GM19372 (cell line): Measurements from ENCODE around the gene TRABD2A.
"Not testable (repeated sequence)": the region's sequence is repeated elsewhere in the genome, so short reads cannot be mapped to it uniquely, and the experiment has no call there.

Experiments used
- ATAC-seq: cut with Tn5 transposase; IDR thresholded peaks from one replicate; pipeline ENCODE4 v1.9.1; 2021; ENCODE audit warnings: mild to moderate bottlenecking, low read depth, moderate library complexity; ENCODE audit not compliant: unreplicated experiment

Gene TRABD2A, protein sequence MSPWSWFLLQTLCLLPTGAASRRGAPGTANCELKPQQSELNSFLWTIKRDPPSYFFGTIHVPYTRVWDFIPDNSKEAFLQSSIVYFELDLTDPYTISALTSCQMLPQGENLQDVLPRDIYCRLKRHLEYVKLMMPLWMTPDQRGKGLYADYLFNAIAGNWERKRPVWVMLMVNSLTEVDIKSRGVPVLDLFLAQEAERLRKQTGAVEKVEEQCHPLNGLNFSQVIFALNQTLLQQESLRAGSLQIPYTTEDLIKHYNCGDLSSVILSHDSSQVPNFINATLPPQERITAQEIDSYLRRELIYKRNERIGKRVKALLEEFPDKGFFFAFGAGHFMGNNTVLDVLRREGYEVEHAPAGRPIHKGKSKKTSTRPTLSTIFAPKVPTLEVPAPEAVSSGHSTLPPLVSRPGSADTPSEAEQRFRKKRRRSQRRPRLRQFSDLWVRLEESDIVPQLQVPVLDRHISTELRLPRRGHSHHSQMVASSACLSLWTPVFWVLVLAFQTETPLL

DNA sequence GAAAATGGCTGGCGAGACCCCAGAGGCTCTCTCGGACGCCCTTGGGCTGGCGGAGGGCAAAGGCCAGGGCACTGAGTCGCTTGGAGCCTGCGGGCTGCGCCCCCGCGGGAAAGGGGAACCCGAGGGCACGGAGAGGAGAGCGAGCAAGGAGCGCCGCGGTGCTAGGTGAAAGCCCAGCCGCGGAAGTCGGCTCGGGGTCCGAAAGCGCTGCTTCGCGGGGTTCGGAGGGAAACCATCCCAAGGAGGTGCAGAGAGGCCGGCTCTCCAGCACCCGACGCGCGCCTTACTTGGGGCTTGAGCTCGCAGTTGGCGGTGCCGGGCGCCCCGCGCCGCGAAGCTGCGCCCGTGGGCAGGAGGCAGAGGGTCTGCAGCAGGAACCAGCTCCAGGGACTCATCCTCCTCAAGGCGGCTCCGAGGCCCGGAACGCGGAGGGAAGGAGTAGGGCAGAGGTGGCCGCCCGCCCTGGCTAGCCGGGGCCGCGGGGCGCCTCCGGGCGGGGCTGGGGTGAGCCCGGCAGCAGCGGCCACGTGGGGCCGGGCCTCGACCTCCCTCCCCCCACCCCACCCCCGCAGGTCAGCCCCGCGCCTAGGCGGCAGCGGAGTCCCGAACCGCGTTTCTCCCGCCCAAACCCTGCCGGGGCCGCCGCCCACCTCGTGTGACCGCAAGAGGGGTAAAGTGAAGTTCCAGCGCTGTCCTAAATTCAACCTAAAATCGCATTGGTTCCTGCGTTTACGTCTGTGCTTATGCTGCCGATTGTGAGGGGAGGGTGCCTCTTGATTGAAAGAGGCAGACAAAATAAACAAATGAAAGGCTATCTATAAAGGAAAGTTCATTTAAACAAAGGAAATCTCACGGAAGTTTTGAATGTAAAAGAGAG lies at the start of gene TRABD2A:
TSS of gene TRABD2A (minus strand) at position 440 of the 877 bp plus-strand sequence. CDS start at position 395, 45 bp downstream.
- ATAC-seq: no peak

- no peak for ATAC-seq
Measured at GRCh38 chr2:84927275-84927627, 46.4 kb upstream of the TRABD2A start.

- ATAC-seq: peak; percentile 67
Measured at GRCh38 chr2:84925724-84926376, 45.0 kb upstream of the TRABD2A start.

DNA sequence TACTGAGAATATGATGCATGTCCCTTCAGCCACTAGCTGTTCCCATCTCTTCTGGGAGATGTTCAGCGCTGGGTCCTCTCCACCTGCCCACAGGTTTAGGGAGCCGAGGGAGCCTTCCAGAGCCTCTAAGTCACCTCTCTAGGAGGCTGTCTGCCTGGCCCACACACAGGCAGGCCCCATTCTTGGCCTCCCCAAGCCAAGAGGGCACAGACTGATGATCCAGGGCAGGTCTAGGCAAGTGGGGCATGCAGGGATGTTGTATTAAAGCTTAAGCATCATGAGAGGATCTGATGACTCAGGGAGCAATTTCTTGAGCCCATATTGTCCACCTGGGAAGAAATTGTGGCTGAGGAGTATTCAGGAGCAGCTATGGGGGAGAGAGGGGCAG lies 44.4 kb upstream of the TRABD2A start:
- peak; percentile 4 for ATAC-seq

DNA sequence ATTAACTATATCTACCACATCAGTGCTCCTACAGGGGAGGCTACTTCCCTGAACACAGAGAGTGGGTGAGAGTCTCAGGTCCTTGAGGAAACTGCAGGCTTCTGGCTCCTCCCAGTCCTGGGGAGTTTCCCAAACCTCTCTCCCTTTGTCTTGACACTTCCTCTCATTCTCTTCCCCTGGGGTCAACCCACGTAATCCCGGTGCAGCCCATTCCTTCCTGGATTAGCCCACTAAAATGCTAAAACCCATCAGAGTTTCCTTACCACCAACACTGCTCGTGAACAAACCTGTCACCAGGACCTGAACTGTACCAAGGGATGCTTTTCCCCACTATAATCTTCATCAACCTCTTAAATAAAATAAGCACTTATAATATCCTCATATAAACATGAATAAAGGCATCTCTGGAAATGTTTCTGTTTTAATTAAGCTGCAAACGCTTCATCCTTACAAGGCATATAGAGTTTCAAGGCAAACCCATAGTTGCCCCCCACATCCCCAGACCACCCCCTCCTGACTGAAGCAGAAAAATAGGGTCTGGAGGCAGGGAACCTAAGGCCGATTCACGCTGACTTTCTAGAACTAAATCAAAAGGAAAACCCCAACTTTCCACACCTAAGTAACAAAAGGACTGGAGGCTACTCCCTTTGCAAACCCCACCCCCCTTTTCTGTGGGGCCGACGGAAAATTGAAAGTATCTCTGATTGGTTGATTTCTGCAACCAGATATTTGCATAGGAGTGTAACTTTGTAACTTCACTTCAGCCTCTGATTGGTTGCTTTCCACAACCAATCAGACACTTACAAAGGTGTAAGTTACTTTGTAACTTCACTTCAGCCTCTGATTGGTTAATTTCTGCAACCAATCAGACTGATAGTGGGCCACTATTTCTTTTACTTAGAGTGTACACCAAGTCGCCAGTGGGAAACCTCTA lies 43.6 kb upstream of the TRABD2A start:
- ATAC-seq: peak; percentile 33

DNA sequence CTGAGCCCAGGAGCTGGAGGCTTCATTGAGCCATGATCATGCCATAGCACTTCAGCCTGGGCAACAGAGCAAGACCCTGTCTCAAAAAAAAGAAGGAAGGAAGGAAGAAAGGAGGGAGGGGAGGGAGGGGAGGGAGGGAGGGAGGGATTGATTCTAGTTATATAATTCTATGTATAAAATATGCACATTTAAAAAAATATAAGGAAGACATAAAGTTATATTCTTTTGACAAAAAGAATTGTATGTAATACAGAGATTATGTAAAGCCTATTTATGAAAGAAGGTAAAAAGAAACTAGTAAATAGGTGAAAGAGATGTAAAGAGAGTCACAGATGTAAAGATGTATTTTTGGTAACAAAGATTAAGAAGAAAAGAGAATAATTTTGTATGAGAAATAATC lies 42.1 kb upstream of the TRABD2A start:
- ATAC-seq: no peak

GRCh38 chr2:84919885-84920580 lies 39.1 kb upstream of the TRABD2A start:
- ATAC-seq: peak; percentile 31

DNA sequence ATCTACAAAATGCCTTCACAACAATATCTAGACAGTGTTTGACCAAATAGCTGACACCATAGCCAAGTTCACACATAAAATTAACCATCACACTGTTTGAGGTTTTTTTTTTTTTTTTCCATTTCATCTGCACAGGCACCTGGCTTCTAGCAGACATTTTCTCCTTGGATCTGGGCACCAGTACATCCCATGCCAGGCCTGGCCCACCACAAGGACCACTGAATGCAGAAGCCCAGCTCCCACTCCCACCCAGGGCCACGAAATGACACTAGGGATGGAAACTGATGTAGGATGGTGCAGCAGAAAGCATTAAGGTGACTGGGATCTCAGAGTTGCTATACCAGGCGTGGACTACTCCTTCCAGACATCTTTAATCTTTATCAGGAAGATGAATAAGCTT lies 37.5 kb upstream of the TRABD2A start:
- ATAC-seq: no peak

GRCh38 chr2:84917821-84918220 lies 36.9 kb upstream of the TRABD2A start:
- ATAC-seq: not testable (repeated sequence)

- ATAC-seq: not testable (repeated sequence)
Measured at GRCh38 chr2:84915675-84916074, 34.8 kb upstream of the TRABD2A start.

DNA sequence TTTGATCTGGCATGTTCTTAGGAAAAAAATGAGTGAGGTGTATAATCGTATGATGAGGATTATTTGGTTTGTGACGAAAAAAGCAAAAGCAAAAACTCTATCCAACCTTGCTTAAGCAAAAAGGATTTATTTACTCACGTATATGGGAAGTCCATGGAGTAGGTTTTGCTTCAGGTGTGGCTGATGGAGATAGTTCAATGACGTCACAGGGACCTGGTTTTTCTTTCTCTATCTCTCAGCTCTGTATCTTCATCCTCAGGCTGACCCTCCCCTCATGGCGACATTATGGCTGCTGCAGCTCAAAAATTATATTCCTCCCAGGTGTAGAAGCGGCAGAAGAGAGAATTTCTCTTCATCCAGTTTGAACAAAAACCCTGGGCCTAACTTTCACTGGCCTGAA lies 33.5 kb upstream of the TRABD2A start:
- no peak for ATAC-seq

DNA sequence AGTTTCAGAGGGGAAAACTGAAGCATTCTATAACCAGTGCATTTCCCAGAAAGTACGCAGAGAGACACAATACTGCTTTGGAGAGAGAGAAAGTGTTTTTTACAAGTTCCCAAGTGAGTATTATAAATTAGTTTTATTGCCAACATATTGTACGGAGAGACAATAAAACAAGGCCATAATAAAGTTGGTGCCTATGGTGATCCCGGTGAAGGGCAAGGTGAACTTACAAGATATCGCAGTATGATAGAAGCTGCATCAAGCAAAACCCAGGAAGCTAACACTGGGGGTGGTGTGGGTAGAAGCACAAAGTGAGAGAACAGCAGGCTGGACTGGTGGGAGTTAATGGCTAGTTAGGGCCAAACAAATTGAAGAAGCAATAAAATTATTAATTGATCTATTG lies 32.1 kb upstream of the TRABD2A start:
- ATAC-seq: no peak

DNA sequence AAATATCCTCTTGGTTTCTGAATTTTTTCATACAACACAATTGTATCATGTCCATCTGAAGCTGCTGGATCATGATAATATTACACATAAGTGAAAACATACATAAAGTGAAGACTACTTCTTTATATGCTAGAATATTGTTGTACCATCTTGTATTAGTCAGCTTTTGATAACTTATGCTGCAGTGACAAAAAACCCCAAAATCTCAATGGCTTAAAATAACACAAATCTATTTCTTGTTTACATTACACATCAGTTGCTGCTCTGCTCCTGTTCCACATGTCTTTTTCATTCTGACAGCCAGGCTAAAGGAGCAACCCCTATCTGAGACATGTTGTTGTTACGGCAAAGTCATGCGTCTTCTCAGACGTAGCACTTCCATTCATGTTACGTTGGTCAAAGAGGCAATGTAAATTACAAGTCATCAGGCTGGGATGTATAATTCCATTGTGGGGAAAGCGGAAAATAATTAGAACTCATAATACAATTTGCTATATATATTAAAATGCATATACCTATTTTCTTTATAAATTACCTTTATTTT lies 30.3 kb upstream of the TRABD2A start:
- no peak for ATAC-seq

GRCh38 chr2:84908948-84909713 lies 28.2 kb upstream of the TRABD2A start:
- ATAC-seq: no peak

DNA sequence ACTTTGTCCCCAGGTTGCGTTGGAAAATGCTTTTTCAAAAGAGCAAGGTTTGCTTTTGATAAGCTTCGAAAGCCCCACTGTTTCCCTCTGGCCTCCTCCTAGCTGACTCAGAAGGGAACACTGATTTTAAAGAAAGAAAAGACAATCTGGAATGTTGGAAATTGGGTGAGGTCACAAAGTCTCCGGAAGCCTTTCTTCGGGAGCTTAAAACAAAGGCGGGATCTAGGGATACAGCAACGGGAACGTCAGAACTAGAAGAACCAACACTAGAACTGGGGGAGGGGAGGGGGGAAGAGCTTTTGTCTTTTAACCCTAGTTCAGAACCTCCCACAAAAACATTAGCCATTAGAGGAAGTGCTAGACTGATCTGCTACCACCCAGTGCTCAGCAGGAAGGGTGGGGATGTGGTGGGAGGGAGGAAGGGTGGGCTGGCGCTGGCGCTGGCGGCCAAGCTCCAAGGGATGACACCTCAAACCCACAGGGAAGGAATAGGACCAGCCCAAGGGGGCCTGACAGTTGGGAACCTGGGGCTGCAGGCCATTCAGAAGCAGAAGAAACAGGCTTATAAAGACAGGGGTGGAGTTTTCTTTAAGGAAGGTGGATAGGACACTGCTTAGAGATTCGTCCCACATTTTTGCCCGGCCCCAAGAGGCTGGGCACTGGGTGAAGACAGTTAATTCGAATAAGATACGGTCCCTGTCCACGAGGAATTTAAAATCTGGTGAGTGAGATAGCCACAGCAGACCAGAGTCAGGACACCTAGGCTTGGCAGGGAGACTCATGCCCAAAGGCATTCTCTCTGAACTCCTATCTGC lies 26.2 kb upstream of the TRABD2A start:
- no peak for ATAC-seq

GRCh38 chr2:84906108-84906899 lies 25.4 kb upstream of the TRABD2A start:
- ATAC-seq: peak; percentile 31
